NCI-H345 treated with DMSO at 0.1 percent for 48 hours (cell line): Measurements from ENCODE around the gene NOS3.
"Not testable (repeated sequence)": the region's sequence is repeated elsewhere in the genome, so short reads cannot be mapped to it uniquely, and the experiment has no call there.

Source experiments
- DNase-seq: peaks from one replicate; lab custom pipeline; 2025; ENCODE audit not compliant: unreplicated experiment; lab: John Stamatoyannopoulos, UW

NOS3 gene

GRCh38 chr7:151032936-151033863, 42.4 kb downstream of the NOS3 start:
- no peak for DNase-seq

DNA sequence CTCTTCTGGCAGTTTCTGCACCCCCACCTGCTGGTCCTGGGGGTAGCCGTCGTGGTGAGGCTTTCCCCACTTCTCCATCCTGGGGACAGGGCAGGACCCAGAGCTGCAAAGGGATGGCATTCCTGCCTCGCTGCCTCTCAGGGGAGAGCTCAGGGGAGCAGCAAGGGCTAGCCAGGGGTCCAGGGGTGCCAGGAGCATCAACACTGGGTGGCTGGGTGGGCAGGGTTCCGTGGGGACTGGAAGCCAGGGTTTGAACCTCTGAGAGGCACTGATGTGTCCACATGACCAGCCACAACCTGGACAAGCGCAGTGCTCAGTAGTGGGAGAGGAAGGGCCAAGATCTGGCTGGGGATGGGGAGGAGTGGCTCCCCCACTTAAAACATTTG, 43.0 kb downstream of the NOS3 start:
- DNase-seq = no peak

- no peak for DNase-seq
Measured at GRCh38 chr7:151034312-151035025, 43.7 kb downstream of the NOS3 start.

DNA sequence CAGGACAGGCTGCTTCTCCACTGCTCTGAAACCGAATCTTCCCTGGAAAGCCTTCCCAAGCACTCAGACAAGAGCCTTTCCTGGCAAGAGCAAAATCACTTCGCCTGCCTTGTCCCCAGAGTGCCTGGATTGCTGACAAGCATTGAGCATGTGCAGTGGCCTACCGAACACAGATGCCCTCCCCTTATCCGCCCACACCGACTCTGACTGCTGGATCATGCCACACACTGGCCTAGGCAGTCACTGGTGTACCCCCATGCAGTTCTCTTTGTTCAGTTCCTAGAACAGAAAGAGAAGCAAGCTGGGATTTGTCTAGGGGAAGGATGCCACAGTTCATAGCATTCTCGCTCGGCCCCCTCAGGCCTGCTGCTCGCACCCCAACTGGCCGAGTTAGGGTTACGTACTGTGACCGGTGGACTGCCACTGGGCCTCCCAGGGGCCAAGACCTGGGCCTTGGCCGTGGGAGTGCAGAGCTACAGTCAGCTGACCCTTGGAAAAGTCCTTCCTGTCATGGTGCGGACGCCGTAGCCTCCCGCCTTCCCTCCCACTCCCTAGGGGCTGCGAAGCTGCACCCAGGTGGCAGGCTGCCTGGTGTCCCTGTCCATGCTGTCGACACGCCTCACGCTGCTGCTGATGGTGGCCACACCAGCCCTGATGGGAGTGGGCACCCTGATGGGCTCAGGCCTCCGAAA, 44.4 kb downstream of the NOS3 start:
- no peak for DNase-seq

DNA sequence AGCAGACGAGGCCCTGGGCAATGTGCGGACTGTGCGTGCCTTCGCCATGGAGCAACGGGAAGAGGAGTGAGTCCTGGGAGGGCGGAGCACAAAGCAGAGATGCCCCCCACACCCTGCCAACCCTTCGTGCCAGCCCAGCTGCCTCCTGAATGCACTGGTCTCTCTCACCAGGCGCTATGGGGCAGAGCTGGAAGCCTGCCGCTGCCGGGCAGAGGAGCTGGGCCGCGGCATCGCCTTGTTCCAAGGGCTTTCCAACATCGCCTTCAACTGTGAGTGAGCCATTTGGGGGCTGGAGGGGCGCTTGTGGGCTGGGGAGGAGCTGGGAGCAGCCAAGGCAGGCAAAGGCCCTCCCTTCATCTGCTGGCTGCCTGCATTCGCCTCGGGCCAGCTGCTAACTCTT, 45.1 kb downstream of the NOS3 start:
- no peak for DNase-seq

DNA sequence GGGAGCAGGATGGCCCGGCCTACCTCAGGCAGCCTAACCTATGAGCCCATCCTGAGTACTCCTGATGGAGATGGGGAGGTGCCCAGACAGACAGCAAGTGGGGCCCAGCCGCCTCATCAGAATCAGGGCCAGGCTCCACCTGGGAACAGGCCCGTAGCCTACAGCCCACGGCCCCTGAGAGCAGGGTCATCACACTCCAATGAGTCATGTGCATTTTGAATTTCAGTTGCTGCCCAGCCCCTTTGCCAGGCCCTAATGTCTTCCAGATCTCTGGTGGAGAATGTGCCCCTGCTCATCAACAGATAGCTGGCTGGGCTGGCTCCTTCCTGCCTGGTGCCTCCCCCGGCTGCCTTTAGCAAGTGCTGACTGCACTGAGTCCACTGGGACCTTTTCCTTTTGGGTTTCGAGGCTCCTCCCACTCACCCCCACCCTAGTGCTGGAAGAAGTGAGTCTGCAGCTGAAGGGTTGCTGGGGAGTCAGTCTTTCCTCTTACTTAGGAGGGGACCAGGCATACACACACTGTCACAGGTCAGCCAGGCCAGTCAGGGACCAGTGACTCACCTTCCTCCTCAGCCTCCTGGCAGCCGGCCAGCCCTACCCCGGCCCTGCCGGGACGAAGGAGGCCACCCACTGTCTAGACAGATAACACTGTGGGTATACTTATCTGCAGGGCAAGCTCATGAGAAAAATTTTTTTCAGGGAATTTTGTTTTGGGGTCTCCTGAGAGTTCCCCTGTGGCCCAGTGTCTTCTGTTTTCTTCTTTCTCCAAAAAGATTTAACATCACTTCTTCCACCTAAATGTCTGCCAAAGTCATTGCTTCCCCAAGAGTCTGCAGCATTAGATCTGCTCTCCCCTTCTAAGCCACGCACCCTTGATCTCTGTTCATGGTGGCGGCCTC, 48.4 kb downstream of the NOS3 start:
- DNase-seq = no peak

DNA sequence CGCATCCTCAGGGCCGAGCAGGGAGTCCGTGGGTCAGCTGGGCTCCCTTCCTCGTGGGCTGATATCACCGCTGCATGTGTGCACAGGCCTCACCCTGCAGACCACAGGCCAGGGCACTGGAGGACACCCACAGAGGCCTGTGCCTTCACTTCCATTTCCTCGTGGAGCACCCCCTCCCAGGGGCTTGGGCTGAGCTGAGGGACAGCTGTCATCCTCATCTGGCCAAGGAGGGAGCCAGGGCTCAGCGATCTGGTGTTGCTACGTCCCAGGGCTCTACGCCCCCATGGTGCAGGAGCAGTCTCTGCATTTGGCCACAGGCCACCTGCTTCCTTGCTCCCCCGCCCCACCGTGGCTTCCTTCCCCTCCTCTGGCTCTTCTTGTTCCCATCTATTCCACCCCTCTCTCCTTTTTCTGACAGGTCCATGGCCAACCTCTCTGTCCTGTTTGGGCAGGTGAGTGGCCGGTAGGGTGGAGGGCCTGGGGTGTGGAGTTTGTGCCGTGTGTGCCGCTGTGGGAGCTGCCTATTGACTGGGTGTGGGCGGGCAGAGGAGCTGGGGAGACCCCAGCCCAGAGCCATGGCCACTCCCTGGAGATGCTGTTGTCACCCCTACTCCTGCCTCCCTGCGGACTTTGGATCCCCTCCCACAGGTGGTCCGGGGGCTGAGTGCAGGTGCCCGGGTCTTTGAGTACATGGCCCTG, 49.2 kb downstream of the NOS3 start:
- DNase-seq = no peak

- no peak for DNase-seq
Measured at GRCh38 chr7:151040616-151041375, 50.0 kb downstream of the NOS3 start.

- DNase-seq = not testable (repeated sequence)
Measured at GRCh38 chr7:151043449-151043848, 52.6 kb downstream of the NOS3 start.

DNA sequence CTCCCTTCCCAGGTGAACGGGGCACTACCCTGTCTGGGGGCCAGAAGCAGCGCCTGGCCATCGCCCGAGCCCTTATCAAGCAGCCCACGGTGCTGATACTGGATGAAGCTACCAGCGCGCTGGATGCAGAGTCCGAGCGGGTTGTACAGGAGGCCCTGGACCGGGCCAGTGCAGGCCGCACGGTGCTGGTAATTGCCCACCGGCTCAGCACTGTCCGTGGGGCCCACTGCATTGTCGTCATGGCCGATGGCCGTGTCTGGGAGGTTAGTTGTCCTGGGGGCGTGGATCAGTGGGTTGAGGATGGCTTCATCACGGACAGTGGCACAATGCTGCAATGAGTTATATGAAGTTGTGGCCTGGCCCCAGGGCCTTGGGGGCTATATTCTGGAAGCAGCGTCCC, 53.1 kb downstream of the NOS3 start:
- DNase-seq = no peak

GRCh38 chr7:151045262-151045661, 54.4 kb downstream of the NOS3 start:
- DNase-seq = no peak

DNA sequence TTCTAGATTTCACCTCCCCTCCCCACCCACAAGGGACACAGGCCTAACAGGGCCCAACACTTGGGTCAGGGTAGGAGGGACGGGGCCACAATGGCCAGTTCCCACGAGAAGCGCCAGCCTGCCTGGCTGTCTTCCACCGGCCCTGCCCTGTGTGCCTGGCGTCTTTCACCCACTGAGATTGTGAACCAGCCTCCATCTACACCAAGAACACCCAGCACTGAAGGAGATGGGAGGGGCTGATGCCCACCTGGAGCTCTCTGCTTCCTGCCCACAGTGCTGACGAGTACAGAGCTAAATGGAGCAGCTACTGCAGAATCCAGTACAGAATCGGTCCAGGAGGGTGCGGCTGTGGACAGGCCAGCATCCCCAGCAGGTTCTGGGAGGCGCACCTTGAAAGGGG, 55.1 kb downstream of the NOS3 start:
- DNase-seq = no peak

- no peak for DNase-seq
Measured at GRCh38 chr7:151046603-151047573, 56.1 kb downstream of the NOS3 start.

GRCh38 chr7:151047976-151048815, 57.4 kb downstream of the NOS3 start, which contains the start of gene ASIC3:
Gene ASIC3, plus strand, starts transcription at chr7:151048531. Its CDS starts 355 bp downstream, at chr7:151048886.
- DNase-seq = no peak

DNA sequence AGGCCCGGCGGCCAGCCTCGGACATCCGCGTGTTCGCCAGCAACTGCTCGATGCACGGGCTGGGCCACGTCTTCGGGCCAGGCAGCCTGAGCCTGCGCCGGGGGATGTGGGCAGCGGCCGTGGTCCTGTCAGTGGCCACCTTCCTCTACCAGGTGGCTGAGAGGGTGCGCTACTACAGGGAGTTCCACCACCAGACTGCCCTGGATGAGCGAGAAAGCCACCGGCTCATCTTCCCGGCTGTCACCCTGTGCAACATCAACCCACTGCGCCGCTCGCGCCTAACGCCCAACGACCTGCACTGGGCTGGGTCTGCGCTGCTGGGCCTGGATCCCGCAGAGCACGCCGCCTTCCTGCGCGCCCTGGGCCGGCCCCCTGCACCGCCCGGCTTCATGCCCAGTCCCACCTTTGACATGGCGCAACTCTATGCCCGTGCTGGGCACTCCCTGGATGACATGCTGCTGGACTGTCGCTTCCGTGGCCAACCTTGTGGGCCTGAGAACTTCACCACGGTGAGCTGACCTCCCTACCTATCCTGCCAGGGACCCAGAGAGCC, 58.2 kb downstream of the NOS3 start:
- DNase-seq = no peak

- DNase-seq = no peak
Measured at GRCh38 chr7:151051108-151051507, 60.3 kb downstream of the NOS3 start.

DNA sequence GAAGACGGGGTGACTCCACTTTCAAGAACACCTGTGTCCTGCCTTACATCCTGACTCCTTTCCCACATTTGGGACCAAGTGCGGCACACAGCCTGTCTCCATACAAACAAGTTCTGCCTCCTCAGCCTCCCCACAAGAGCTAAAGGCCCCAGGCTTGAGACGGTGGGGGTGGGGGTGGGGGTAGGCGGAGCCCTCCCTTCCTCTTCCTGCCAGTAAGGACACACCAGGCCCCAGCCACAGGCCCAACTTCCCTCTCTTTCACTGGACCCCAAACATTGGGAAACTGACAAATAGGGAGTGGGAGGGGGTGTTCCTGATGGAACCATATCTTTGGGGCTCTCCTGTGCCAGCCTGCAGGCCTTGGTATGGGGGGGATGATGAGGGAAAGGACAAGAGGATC, 62.3 kb downstream of the NOS3 start:
- no peak for DNase-seq
